Ascending aorta (tissue), 2 donors: Measurements from ENCODE around the gene ZFYVE21. TPM values are rescaled to one million over a fixed set of nuclear protein-coding genes. Genes with fewer than 3 reads are reported as not detected.
A peak's percentile ranks its signal among the peaks of the same experiment; 100 is the strongest.

ENCODE experiments used
- DNase-seq, 2 donors: peaks; one replicate each; pipeline ENCODE4 v3.0.0-alpha.2; 2019; ENCODE audit warnings: low spot score in 2 of 2
- H3K27ac ChIP-seq, 2 donors: fragments of 200-600 bp; sonication (generic); one replicate each; pipeline ENCODE4 v1.5.1; 2016 to 2017; ENCODE audit warnings: mild to moderate bottlenecking in 1 of 2
- H3K27me3 ChIP-seq: fragments of 200-600 bp; sonication (generic); one replicate; pipeline ENCODE4 v1.5.1; 2017
- H3K36me3 ChIP-seq, 2 donors: fragments of 200-600 bp; sonication (generic); one replicate each; pipeline ENCODE4 v1.5.1; 2016
- H3K4me1 ChIP-seq, 2 donors: fragments of 200-600 bp; sonication (generic); one replicate each; pipeline ENCODE4 v1.5.1; 2016 to 2017; ENCODE audit warnings: mild to moderate bottlenecking in 1 of 2
- H3K4me3 ChIP-seq, 2 donors: fragments of 200-600 bp; sonication (generic); one replicate each; pipeline ENCODE4 v1.5.1; 2016 to 2017; ENCODE audit warnings: mild to moderate bottlenecking in 1 of 2
- H3K9me3 ChIP-seq, 2 donors: fragments of 200-600 bp; sonication (generic); one replicate each; pipeline ENCODE4 v1.5.1; 2016
- CTCF ChIP-seq, 3 experiments: fragments of 200-600 bp in 2 of 3; fragments of 450-650 bp in 1 of 3; sonication (generic) in 2 of 3; IDR thresholded peaks; one replicate each; pipeline ENCODE4 v1.5.1; 2016 to 2019; ENCODE audit warnings: antibody characterized with exemption in 3 of 3, mild to moderate bottlenecking in 1 of 3, moderate library complexity in 1 of 3
- intact Hi-C: fragments of 100-400 bp; cut with DNase I; formaldehyde crosslinking; loops from one replicate; pipeline ENCODE4 v1.15.1; 2023
- total RNA-seq: library from RNA; depleted of rRNA; stranded (reverse); fragments of >200 nt; gene quantifications from one replicate; pipeline ENCODE4 v1.1.0, GENCODE V29; 2016

The ZFYVE21 gene
- total RNA-seq, 1 donor from 2014 or later: 219 TPM

- no peak overlapping the region for H3K4me3 ChIP-seq
- no peak for TF ChIP-seq CTCF (IDR thresholded peaks at IDR 0.05)
- no peak overlapping the region for H3K27ac ChIP-seq
- H3K36me3 ChIP-seq: peaks cover 53 to 57% of the 10 kb centered on the region in 2 donors
- H3K4me1 ChIP-seq: peaks cover 20 to 36% of the 10 kb centered on the region in 2 donors
- intact Hi-C loops: no loop called here
- H3K27me3 ChIP-seq: no peaks in the 10 kb centered on the region
- DNase-seq: no peak
- H3K9me3 ChIP-seq: no peaks in the 10 kb centered on the region
Measured at GRCh38 chr14:103732868-103733620, 17.4 kb downstream of the ZFYVE21 start.

GRCh38 chr14:103733651-103734050 lies 18.0 kb downstream of the ZFYVE21 start:
- H3K4me1 ChIP-seq: peaks cover 20 to 36% of the 10 kb centered on the region in 2 donors
- intact Hi-C loops: no loop called here
- no peak for DNase-seq
- H3K9me3 ChIP-seq: no peaks in the 10 kb centered on the region
- peak overlapping the region in 1 of 2 donors; percentile 83 for H3K27ac ChIP-seq
- no peak for TF ChIP-seq CTCF (IDR thresholded peaks at IDR 0.05)
- no peaks in the 10 kb centered on the region for H3K27me3 ChIP-seq
- H3K4me3 ChIP-seq: no peak overlapping the region
- peaks cover 48 to 51% of the 10 kb centered on the region in 2 donors for H3K36me3 ChIP-seq

GRCh38 chr14:103734081-103734888 lies 18.7 kb downstream of the ZFYVE21 start:
- Histone ChIP-seq H3K9me3 (no peaks in the 10 kb centered on the region), H3K27me3 (no peaks in the 10 kb centered on the region), H3K27ac (peak overlapping the region; percentile 52 to 83), H3K4me3 (no peak overlapping the region), H3K36me3 (peaks cover 42 to 45% of the 10 kb centered on the region in 2 donors), H3K4me1 (peaks cover 20 to 36% of the 10 kb centered on the region in 2 donors)
- intact Hi-C loops: no loop called here
- no peak for TF ChIP-seq CTCF (IDR thresholded peaks at IDR 0.05)
- no peak for DNase-seq

GRCh38 chr14:103735022-103735421 lies 19.4 kb downstream of the ZFYVE21 start:
- DNase-seq: peak in 1 of 2 donors; percentile 60
- Histone ChIP-seq H3K9me3 (no peaks in the 10 kb centered on the region), H3K27ac (peak overlapping the region; percentile 52 to 83), H3K27me3 (no peaks in the 10 kb centered on the region), H3K4me3 (no peak overlapping the region), H3K36me3 (peaks cover 38 to 45% of the 10 kb centered on the region in 2 donors), H3K4me1 (peaks cover 20 to 36% of the 10 kb centered on the region in 2 donors)
- intact Hi-C loops: loop anchor here (5.0 kb wide), 1 partner anchor 163 kb away; no protein-coding TSS in a partner anchor
- no peak for TF ChIP-seq CTCF (IDR thresholded peaks at IDR 0.05)

- peak in 1 of 2 donors; percentile 59 for DNase-seq
- TF ChIP-seq CTCF (IDR thresholded peaks at IDR 0.05): peak in 1 of 3 experiments; percentile 51
- intact Hi-C loops: loop anchor here (5.0 kb wide), 1 partner anchor 163 kb away; no protein-coding TSS in a partner anchor
- H3K9me3 ChIP-seq: no peaks in the 10 kb centered on the region
- no peaks in the 10 kb centered on the region for H3K27me3 ChIP-seq
- H3K36me3 ChIP-seq: peaks cover 37 to 45% of the 10 kb centered on the region in 2 donors
- H3K4me3 ChIP-seq: no peak overlapping the region
- H3K27ac ChIP-seq: peak overlapping the region; percentile 83 to 92
- H3K4me1 ChIP-seq: peaks cover 20 to 34% of the 10 kb centered on the region in 2 donors
Measured at GRCh38 chr14:103735439-103735814, 19.8 kb downstream of the ZFYVE21 start.
